Germinal center (tissue), 1 donor: ENCODE data around the gene CEP95.

Source experiments
- DNase-seq: peaks from one replicate; pipeline ENCODE4 v3.0.0; 2012; ENCODE audit warnings: mixed read lengths, low spot score

Gene CEP95

DNA sequence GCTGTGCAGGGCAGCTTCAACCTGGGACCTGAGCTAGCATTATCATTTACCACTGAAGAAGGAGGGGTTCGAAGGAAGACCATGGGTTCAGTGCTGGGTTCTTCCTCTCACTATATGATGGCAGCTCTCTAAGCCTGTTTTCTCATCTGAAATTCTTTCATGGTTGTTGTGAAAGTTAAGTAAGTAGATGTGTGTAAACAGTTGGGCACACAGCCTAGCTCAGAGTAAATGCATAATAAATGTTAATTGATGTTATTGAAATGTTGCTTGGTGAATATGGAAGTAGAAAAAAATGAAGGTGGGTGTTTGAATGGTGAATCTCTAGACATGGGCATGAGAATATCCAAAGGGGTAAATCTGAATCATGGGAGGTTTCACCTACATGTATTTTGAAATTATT, 9.1 kb downstream of the CEP95 start:
- no peak for DNase-seq

DNA sequence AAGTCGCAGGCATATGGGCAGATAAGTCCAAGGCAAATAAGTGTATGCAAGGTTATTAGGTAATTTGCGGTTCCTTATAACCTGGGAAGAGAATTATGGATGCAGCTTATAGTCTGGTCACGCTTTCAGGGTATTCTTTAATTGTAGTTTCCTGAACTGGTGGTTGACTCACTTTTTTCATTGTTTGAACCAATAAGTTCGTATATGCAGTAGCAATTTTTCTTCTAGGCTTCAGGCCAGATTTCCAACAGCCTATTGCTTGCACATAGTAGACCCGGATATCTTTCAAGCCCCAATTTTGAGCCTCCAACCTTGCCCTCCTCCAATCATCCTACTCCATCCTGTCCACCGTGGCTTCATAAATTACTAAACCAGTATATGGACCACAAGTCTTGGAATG, 12.8 kb downstream of the CEP95 start:
- no peak for DNase-seq

DNA sequence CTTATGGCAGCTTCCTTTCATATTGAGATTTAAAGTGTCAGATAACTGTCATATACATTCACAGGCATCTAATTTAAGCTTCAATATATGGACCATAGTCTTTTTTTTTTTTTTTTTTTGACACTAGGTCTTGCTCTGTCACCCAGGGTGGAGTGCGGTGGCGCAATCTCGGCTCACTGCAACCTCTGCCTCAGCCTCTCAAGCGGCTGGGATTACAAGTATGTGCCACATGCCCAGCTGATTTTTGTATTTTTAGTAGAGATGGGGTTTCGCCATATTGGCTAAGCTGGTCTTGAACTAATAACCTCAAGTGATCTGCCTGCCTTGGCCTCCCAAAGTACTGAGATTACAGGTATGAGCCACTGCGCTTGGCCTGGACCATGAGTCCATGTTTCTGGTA, 13.6 kb downstream of the CEP95 start:
- no peak for DNase-seq

DNA sequence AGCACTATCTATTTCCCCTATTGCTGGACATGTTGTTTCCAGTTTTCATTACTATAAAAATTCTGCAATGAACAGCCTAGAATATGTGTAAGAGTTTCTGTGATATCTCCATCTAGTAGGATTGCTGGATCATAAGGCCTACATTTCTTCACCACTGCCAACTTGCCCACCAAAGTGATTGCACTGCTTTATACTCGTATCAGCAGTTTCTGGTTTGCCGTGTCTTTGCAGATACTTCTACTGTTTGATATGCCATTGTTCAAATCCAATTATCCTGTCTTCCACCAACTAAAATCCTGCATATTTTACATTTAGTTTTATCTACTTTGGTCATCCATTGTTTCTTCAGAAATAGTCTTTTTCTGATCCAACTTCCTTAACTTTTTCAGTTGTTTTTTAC, 21.1 kb downstream of the CEP95 start:
- DNase-seq = no peak

DNA sequence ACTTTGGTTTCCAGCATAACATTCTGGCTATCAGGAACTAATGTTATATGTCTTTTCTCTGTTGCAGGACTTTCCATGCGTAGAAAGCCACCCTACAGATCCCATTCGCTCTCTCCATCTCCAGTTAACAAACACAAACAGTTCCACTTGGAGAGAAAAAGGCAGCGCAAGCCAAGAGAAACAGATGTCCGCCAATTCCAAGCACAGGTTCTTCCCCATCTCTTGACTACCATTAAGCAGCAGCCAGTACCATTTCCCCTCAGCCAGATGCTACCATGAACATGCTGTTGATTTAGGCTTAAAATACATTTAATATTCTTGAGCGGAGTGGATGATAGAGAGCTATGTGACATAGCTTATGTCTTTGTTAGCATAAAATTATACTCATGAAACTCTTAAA, 22.4 kb downstream of the CEP95 start:
- no peak for DNase-seq

DNA sequence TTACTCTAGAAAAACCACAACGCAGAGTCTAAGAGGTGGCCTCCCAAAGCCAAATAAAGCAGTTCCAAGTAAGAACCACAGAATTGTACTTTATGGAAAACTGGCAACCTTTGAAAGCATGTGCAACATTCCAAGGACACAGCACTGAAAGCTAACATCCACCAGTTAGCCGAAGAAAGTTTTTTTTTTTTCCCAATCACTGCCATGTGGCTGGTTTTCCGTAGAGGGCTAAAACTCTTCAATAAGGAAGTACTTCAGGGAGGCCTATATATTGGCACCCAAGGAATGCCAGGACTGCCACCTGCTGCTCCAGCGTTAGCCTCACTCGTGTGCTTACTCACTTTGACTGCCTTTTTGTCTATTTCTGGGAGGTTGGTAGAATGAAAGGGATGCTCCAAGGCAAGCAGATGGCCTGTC, 25.2 kb downstream of the CEP95 start:
- no peak for DNase-seq

DNA sequence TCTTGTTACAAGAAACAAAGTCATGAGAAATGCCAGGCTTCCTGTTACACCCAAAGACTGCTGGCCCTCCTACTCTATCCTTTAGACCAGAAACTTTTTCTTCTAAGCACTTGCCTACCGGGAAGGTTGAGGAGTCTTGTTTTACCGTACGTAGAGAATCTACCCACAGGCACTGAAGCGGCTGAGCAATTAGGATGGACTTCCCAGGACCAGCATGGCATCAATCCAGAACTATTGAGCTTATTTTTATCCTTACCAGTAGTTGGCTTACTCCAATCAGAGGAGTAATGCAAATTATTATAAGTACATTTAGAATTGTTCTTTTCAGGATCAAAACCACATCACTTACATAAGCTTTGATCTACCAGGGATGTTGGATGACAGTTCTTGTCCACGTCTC, 25.6 kb downstream of the CEP95 start:
- DNase-seq = no peak

DNA sequence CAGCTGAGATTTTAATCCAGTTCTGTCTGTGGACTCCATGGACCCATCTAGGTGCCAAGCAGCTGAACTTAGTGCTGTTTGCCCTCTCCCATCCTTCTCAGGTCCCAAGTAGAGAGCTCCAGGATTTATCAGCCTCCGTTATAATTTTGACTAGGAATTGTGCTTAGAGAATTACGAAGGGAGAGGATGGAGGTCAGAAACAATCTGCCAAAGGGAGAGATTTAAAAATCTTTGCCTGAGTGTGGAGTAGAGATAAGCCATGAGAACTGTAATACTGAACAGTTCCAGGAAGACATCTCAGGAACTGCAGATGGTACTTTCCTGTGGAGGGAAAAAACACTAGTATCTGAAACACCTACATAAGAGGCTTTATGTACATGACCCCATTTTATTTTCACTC, 27.0 kb downstream of the CEP95 start:
- DNase-seq = no peak

DNA sequence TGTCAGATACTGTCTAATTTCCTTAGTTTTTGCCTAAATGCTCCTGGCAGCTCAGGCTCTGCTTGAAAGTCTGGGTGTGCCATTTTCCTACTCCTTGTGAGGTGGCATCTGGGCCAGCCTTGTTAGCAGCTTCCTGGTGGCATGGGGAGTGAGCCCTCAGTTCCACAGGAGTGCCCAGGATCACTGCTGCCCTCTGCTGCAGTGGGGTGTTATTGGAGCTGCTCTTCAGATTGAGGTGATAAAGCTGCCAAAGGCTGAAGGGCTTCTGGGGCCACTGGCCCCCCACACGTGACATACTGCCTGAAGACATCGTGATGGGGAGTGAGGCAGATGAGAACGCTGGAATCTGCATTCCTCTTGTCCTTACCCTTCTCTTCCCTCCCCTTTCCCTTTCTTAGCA, 27.4 kb downstream of the CEP95 start:
- peak; percentile 14 for DNase-seq

DNA sequence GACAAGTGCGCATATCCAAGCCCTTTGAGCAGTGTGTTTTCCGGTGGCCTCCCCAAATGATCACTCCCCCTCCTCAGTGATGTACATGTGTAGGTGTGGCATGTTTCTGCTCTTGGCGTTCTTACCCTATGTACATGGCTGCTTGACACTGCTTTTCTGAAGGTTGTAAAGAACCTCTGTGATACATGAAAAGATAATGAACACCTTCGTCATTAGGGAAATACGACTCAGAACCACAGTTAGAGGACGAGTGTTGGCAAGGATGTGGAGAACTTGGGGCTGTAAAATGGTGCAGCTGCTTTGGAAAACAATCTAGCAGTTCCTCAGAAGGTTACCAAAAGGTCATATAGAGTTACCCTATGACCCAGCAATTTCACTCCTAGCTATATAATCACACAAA, 28.6 kb downstream of the CEP95 start:
- no peak for DNase-seq

DNA sequence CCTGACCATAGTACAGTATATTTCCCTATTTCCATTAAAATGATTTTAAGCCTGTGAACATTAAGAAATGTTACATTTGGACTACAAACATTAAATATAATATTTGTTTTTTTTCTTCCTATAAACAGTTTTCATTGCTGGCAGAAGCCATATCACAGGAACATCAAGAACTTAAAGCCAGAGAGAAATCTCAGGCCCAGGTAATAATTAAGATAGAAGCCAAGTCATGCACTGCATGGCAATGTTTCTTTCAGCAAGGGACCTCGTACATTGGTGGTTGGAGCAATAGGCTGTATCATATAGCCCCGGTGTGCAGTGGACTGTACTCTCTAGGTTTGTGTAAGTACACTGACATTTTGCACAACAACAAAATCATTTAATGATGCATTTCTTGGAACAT, 30.1 kb downstream of the CEP95 start:
- no peak for DNase-seq

DNA sequence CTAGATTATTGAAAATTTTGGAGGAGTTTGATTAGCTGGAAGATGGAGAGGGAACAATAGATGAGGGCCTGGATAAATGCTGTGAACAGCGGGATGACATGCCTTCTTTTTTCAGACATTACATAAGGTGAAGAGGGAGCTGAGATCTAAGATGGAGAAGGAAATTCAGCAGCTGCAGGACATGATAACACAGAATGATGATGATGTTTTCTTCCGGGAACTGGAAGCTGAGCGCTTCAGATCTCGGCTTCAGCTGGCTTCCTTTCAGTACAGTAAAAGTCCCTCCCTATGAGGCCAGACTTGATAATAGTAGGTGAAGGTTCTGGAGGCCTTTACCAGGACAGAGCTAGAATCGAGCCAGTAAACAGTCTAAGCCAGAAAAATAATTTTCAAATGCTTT, 30.7 kb downstream of the CEP95 start:
- DNase-seq = no peak

DNA sequence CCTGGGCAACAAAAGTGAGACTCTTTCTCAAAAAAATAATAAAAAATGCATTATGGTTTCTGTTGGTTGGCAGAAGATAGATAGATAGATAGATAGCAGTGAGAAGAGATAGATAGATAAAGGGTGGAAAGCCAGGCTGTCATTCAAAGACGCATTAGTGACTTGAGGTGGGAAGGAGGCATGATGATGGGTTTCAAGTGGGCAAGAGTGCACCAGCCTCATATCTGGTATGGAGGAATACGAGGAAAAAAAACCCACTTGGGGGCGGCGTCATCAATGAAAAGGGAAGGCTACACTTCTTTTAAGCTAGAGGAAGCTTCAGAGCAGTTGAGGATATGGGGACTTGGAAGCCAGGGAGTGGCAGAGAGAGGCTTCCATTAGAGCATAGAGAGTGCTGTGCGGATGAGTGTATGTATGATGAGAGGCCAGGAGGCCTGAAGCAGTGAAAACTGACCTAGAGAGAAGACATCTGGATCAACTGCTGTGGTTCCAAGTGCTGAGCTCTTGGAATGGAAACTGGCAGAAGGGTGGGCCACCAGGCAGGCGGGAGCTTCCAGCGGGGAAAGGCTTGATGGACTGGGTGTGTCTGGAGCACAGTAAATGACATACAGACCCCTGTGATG, 31.8 kb downstream of the CEP95 start:
- no peak for DNase-seq

DNA sequence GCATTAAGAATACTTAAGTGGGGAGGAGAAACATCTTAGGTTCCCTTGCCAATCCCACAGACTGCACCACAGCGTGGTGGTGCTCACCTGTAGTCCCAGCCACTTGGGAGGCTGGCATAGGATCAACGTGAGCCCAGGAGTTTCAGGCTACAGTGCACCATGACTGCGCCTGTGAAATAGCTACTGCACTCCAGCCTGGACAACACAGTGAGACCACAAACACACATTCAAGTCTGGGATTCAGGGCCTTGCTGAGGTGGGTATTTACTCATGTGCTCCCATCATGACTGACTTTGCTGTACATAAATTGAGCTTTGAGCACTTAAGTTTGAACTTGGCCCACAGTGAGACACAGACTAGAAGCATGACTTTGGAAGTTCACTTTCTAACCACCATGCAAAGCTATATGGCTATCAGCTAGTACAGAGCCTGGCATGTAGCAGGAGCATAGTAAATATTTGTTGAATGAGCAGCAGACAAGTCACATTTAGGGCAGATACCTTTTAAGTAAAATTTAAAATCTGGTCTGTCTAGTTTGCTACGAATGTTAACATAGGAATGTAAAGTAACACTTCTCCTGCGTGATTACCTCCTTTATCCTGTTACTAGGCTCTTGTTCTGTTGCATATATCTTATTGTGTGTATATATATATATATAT, 33.5 kb downstream of the CEP95 start:
- DNase-seq = no peak

DNA sequence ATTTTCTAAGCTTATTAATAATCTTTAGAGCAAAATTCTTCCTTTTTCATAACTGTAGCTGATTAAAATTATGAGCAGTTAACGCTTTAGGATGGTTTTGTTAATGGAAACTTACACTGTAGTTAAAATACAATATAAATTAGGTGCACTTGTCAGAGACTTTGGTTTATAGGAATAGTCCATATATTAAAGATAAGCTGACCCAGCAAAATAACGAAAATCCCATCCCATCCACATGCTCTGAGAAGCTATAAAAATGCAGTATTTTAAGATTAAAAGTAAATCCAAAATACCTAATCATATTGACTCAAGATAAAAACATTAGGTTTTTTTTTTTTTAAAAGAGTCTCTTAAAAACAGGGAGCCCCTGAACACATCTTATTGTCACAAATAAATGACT, 38.0 kb downstream of the CEP95 start:
- no peak for DNase-seq

DNA sequence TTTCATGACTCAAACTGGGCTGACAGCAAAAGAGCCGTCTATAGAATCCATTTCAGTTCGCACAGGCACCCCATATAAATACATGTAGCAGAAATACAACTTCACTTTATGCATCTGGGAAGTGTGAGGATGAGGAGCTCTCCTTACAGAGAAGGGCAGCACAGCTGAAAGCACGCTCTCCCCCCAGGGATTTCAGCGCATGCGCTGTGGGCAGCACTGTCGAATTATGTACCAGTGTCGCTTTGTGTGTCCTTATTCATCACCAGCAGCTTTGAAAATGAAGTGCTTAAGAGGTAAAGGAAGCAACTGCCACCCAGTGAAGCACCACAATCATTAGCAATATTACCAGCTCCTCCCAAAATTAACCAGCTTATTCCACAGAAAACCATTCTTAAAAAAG, 39.9 kb downstream of the CEP95 start:
- DNase-seq = no peak

DNA sequence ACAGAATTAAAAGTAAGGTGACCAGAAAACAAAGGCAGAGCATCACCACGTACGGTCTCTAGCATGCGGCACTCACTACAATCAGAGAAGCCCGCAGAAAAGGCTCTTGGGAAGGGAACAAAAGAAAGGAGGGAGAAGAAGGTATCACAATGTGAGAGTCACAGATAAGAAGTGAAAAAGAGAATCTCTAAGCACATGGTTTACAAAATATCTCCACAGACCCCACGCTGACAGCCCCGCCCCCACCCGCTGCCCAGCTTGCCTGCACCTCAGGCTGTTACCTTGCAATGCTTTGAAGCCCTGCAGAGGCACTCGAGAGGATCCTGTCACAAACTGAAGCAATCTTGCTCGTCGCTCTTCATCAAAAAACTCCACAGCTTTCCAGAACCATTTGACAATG, 40.5 kb downstream of the CEP95 start:
- DNase-seq = no peak

DNA sequence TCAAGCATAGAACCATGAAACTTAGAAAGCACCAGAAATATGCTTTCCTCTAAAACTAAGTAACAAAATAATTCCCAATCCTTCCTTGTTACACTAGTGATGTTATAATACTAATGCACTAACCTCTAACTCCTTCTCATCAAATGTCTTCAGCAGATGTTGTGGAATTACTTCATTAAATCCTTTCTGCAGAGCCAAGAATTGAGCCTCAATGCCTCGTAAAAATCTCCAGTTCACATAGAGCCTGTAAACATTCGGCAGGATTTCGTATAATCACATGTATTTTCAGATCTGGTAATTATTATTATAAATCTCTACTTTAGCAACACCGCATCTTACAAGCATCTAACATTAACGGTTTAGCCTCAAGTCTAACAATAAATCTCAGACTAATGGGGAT, 44.7 kb downstream of the CEP95 start:
- no peak for DNase-seq

DNA sequence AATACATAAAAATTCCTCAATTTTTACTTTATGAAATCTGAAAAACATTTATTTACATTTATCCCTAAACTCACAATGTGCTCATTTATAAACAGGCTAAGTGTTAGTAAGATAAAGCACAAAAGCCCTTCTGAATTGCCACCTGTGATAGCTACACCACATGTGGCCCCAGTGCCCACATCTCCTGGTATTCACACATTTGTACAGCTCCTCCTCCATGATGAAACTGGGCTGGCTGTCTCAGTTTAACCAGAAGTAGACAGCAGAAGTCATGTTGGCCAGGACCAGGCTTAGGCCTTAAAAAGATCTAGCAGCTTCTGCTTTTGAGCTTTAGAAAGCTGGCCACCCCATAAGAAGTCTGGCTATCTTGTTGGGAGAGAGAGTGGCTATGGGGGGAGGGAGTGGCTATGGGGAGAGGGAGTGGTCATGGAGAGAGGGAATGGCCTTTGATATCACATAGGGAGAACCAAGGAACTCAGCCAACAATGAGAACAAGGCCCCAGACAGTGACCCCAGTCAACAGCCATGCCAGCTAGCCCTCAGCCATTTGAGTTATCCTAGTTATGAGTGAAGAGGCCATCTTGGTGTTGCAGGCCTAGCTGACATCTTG, 47.4 kb downstream of the CEP95 start:
- no peak for DNase-seq

DNA sequence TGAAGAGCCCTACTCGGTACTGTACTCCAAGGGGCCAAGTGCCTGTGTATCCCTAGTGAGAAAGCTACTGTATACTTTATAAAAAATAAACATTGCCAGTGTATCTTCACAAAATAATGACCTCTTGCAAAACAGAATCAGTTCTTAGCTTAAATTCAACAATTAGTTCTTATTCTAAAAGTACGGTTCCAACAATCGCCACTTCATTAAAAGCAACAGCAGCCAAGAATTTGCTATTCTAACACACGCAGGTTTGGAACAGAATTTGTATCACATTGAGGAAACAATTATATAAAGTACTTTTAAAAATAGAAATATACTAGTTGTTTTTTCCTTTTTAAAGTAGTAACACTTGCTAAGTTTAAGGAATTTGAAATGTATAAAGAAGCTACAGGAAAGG, 48.5 kb downstream of the CEP95 start:
- no peak for DNase-seq

DNA sequence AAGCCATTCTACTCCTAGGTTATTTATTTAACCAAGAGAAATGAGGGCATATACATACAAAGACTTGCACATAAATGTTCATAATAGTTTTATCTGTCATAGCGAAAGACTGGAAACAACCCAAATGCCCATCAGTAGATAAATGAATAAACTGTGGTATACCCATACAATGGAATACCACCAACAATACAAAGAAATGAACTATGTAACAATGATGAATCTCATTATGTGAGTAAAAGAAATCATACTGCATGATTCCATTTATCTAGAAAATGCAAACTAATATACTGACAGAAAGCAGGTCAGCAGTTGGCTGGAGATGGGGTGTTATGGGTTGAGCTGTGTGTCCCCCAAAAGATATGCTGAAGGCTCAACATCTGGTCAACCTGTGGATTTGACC, 57.3 kb downstream of the CEP95 start:
- no peak for DNase-seq

DNA sequence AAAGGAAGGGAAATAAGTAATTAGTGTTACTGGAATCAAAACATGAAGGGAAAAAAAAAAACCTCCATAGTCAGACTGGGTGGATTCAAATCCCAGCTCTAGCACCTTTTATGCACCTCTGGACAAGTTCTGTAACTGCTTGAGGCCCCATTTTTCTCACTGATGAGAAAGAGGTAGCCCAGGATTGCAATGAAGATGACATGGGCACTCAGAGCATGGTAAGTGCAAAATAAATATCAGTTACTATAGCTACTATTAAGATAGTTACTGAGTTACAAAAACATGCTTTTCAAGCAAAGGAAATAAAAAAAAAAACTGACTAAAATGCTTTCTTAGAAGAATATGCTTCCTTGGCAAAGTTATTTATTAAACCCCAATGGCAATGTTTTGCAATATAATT, 58.8 kb downstream of the CEP95 start:
- DNase-seq = no peak

DNA sequence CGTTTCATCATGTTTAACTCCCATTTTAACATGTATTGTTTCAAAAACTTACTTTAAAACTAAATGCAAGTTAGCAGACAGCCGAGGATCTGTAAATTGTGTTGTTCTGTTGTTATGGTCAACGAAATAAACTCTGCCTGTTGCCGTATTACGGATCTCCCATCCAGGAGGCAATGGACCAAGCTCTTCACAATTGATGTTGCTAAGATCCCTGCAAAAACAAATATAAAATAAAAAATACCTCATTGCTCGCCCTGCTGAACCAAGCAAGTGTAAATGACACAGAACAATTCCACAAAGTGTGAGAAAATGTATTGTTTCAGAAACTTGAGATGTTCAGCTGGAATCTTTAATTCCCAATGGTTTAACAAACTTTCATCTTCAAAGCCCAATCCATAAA, 65.0 kb downstream of the CEP95 start:
- DNase-seq = no peak

DNA sequence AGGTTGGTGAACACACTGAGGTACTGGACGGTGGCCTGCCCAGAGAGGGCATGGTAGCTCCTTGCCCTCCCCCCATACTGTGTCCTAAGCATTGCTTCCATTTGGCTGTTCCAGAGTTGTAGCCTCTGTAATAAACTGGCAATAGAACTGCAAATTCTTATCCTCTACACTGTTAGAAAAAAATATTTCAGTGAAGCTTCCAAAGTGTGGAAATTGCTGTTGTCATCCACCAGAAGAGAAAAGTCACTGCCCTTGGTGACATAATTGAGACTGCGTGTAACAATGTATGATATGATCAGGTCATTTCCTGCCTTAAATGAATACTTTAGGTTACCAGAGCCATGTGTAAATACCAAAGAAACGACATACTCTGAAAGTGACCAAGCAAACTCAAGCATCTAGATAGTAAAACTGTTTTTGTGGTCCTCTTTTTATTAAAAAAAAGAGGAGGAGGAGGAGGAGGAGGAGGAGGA, 65.9 kb downstream of the CEP95 start:
- DNase-seq = no peak
